Inflammatory macrophage (primary cell): Measurements from ENCODE around the gene MYO1A.

ENCODE experiments used
- DNase-seq, 2 donors: peaks; one replicate each; pipeline ENCODE4 v3.0.0-alpha.2; 2020 to 2022
- total RNA-seq, 18 experiments: gene quantifications; one replicate each; lab custom pipeline; 2026; ENCODE audit warnings: mixed read lengths in 6 of 18, inconsistent platforms in 2 of 18; lab: John Stamatoyannopoulos, UW

The MYO1A gene
- 0.07 to 5.5 (median 0.38) reads per million in 18 experiments for total RNA-seq

DNA sequence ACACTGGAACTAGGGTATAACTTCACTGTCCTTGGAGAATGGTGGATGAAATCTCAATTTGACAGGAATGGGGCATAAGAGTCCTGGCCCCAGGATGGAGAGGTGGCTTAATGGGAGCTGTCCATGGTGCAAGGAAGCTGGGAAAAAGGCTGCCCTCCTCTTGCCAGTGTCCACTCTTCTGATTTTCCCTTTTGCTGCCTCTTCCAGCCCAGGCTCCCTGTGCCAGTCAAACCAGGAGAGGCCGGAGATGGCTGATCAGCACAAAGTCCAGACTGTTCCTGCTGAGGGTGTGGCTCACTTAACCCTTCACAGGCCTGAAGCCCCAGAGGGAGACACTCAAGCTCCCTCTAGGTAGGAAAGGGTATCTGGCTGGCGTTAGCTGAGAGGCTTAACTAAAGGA, at the start of gene MYO1A:
MYO1A (minus strand) TSS at position 240 of the 400 bp plus-strand sequence. CDS start 1,806 bp downstream, outside the sequence.
- no peak for DNase-seq

DNA sequence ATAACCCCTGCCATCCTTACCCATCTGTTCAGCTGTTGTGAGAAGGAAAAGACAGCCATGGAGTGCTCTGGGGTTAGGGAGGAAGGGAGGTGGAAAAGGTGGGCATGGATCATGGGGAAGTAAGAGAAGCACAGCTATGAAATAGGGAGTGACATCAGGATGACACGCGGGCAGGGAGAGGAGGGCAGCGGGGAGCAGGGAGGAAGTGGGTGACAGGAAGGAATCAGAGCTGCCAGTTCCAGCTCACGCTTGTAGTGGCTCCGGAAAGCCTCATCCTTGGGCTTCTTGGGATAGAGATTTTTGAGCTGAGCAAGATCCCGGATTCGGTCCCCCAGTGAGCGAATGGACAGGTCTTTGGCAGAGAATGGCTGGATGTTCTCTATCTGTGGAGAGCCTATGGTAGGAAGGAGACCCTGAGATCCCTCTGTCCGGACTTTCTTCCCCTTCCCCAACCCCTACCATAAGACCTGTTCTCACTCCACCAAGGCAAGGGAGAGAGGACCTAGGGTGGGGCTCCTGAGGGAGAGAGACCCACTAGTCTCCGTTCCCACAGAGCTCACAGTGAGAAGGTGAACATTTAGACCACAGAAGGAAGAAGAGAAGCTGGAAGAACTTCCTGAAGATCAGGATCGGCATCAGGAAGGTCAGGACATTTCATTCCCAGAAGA, 49.3 kb upstream of the MYO1A start:
- DNase-seq: peak; percentile 66 to 70

DNA sequence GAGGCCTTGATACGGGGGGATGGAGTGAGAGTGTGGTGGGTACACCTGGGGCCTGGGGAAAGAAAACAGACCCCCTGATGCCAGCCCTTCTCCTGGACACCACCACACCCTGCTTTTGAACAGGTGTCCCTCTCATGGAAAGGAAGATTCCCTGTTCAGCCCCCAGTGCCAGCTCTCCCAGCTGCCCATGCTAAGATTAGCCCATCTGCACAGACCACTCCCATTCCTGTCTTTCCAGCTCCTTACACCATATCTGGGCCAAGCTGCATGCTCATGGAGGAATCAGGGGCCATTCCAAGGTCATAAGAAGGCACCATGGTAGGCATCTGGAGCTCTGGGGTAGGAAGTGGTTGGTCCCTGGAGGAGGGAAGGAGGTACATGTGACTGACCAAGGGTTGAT, 48.6 kb upstream of the MYO1A start:
- DNase-seq: peak in 1 of 2 donors; percentile 19

DNA sequence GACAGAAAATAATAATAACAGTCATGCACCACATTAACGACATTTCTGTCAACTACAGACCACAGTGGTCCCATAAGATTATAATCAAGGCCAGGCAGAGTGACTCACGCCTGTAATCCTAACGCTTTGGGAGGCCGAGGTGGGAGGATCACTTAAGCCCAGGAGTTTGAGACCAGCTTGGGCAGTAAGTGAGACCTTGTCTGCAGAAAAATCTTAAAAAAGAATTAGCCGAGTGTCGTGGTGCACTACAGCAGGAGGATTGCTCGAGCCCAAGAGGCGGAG, 47.6 kb upstream of the MYO1A start:
- DNase-seq: no peak

DNA sequence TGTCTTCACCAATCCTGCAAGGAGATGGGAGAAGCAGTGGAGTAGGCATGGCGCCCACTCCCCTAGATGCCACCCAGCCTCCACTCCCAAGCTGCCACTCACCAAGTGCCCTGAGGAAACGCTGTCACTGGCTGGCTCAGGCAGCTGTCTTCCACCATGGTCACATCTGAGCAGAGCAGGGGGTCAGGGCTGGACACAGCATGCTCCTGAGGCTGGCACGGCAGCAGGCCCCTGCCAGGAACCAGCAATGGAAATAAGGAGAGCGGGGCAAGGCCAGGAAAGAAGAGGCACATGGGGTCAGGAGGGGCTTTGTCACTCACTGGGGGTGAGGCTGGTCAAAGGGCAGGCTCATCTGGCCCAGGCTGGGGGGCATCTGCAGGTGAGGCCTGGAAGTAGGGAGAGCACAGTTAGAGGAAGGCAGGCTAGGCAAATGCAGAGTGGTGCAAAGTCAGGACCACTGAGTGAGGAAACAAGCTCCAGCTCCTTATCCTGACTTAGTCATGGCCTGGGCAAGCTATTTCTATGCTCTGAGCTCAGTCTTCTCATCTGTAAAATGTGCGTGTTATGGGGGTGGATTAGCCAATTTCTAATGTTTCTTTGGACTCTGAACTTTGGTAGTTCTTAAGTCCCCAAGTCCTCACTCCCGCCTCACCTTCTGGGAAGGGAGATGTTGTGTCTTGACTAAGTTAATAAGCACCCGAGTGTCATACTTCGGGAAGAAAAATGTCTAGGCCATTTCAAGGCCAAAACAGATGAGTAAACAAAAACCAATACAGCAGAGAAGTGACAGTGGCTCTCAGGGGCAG, 47.0 kb upstream of the MYO1A start:
- DNase-seq: peak in 1 of 2 donors; percentile 24

DNA sequence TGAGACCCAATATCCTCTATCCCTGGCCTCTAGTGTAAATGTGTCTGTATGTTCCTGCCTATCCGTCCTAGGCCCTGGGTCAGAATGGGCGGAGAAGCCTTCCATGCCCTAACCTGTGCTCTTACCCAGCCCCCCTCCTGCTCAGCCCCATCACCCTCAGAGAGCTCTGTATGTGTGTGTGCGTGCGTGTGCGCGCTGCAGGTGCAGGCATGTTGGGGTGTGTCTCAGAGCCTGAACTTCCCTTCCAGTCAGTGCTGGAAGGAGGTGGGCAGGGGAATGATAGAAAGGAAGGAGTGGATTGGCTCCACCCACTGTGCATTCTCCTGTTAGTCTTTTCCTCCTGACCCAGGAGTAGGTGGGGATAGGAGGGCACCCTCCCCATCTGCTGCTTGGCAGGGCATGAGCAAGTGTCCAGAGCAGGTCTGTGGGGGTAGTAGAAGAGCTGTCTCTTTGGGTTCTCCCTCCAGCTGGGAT, 46.2 kb upstream of the MYO1A start:
- peak in 1 of 2 donors; percentile 29 for DNase-seq

DNA sequence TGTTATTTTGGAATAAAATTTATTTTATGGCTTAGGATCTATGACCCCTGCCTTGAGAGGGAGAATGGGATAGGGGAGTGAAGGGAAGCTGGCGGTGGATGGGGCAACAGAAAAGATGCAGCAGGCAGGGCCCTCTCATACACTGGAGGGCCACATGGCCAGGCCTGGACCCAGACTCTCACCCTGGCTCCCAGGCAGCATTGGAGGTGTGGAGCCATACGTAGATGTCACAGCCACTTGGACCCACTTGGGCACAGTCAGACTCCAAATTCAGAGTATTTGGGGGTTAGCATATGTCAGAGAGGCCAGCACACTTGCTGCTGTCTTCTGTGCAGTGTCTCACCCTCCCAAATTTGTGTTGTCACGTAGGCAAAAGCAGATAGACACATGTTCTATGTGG, 45.5 kb upstream of the MYO1A start:
- DNase-seq: no peak

DNA sequence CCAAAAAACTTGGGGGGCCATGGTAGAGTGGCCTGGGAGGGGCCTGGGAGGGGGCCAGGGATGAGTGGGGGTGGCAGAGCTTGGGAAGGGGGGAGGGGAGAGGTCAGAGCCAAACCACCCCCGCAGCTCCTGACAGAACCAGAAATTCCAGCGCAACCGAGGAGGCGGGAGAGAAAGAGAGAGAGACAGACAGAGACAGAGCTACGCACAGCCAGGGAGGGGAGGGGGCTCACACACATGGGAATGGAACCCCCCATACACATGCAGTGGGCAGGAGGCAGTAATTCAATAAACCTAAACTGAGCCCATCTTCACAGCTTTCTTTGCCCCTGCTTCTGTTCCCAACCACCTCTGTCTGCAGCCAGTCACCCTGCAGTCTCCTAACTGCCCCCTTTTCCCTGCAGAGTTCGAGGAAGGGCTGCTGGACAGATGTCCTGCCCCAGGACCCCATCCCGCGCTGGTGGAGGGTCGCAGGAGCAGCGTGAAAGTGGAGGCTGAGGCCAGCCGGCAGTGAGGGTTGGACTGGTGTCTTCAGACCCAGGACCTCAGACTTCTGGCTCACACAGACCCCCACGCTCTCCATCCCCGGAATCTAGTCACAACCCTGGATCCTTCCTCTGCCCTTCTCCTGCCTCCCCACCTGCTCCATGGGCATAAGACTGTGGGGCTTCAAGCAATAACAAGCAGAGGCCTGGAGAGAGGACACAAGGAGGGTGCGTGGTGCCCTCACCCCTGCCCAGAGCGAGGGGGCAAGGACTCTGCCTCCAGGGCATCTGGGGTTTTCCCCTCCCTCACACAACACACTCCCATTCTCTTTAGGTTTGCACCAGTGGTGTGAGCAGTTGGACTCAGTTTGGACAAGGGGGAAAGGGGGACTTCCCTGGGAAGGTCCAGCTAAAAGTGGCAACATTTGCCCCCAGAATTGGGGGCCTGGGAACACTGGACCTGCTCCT, 44.6 kb upstream of the MYO1A start:
- no peak for DNase-seq

DNA sequence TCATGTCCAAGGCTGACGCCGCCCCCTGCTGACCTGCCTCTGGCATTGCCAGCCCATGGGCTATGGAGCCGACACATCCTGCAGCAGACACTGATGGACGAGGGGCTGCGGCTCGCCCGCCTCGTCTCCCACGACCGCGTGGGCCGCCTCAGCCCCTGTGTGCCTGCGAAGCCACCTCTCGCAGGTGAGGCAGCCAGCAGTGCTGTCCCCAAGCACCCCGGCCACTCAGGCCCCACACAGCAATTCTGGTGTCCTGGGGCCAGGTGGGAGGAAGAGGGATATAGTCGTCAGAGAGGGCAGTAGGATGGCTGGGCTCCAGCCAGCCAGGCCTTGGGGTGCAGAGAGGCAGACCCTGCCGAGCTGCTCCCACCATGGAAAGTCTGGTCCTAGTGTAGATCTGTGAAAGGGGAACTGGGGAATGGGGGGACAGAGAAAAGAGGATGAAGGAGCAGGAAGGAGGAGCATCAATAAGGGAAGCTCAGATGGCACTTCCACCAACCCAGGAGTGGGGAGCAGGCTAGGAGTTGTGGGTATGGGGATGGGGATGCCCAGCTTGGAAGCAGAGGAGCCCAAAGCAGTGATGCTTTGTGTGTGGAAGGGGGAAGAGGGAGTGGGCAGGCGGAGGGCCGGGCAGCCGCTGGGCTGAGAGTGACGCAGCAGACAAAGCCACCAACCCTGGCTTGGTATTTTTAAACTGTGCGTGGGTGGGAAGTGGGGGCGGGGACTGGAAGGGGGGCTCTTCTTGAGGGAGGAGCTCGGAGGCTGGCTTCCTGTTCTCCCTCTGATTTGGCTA, 43.7 kb upstream of the MYO1A start:
- peak; percentile 55 to 78 for DNase-seq

DNA sequence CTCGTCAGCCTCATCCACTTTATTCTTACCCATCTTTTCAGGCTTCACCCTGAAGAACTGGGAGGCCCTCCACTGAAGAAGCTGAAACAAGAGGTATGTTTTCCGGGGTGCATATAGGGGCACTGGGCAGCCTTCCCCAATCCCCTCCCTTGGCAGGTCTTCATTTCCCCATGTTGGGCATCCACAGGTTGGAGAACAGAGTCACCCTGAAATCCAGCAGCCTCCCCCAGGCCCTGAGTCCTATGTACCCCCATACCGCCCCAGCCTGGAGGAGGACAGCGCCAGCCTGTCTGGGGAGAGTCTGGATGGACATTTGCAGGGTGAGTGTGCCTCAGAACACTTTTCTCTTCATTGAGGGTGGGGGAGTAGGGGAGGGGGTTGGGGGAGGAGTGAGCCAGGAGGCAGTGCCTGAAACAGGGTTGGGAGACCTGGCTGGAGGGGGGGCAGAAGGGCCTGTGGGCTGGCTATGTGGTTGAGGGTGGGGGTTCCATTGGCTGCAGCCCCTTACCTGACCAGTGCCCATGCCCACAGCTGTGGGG, 43.0 kb upstream of the MYO1A start:
- DNase-seq: no peak

DNA sequence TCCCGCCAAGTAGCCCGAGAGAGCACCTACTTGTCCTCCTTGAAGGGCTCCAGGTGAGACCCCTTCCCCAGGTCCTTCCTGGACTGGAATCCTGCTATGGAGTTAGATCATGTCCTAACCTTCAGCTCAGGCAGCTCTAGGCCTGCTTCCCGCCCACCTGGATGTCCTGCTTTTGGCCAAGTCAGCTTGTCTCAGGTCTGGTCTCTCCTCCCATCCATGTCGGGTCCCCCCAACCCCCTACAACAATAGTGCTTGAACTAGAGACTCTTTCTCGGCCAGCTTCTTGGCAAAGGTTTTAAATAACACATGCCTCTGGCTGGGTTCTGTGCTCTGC, 42.6 kb upstream of the MYO1A start:
- no peak for DNase-seq

DNA sequence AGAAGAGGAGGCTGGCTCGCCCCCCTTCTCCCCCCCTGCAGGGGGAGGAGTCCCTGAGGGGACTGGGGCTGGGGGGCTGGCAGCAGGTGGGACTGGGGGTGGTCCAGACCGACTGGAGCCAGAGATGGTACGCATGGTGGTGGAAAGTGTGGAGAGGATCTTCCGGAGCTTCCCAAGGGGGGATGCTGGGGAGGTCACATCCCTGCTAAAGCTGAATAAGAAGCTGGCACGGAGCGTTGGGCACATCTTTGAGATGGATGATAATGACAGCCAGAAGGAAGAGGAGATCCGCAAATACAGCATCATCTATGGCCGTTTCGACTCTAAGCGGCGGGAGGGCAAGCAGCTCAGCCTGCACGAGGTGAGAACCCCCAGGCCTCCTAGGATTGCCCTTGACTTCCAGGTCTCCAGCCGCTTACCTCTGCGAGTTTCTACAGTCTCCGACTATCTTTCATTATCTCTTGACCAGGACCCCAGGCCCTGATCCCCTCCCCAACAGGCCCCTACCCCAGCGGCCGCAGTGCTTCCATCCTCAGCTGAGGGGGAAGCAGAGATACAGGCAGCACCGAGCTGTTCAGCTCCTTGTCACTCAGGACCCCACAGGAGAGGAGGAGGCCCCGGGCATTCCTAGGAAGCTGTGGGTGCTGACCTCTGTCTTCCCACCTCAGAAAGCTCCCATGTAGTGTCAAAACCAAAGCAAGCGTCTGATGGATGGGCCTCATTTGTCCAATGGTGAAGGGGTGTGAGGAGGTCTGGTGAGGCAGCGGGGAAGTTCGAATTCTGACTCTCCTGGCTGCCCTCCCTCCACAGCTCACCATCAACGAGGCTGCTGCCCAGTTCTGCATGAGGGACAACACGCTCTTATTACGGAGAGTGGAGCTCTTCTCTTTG, 42.0 kb upstream of the MYO1A start:
- DNase-seq: no peak

DNA sequence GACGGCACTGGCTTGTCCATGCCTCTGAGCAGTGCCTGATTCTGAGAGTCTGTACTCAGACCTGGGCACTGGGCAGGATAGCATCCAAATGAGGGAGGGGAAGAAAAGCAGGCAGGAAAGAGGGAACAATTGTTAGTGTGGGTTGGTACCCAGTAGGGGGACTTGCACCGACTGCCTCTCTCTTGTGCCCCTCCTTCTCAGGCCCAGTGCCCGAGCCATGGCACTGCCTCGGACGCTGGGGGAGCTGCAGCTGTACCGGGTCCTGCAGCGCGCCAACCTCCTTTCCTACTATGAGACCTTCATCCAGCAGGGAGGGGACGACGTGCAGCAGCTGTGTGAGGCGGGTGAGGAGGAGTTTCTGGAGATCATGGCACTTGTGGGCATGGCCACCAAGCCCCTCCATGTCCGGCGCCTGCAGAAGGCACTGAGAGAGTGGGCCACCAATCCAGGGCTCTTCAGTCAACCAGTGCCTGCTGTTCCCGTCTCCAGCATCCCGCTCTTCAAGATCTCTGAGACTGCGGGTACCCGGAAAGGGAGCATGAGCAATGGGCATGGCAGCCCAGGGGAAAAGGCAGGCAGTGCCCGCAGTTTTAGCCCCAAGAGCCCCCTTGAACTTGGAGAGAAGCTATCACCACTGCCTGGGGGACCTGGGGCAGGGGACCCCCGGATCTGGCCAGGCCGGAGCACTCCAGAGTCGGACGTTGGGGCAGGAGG, 41.2 kb upstream of the MYO1A start:
- no peak for DNase-seq

DNA sequence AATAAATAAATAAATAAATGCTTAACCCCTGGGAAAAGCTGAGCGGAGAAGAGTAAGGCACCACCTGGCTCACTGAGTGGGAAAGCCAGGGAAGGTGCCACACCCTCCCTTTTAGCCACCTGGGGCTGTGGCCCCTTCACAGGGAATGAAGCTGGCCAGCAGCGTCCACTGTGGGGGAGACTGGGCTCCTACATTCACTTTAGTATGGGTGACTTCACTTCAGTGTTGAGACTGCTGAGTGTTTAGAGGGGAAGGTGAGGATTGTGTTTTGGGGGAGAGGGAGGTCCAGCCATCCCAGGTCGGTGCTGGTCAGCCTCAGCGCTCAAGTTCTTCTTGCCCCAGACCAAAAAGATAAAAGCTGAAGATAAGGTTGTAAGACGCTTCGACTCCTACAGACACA, 40.6 kb upstream of the MYO1A start:
- DNase-seq: no peak

DNA sequence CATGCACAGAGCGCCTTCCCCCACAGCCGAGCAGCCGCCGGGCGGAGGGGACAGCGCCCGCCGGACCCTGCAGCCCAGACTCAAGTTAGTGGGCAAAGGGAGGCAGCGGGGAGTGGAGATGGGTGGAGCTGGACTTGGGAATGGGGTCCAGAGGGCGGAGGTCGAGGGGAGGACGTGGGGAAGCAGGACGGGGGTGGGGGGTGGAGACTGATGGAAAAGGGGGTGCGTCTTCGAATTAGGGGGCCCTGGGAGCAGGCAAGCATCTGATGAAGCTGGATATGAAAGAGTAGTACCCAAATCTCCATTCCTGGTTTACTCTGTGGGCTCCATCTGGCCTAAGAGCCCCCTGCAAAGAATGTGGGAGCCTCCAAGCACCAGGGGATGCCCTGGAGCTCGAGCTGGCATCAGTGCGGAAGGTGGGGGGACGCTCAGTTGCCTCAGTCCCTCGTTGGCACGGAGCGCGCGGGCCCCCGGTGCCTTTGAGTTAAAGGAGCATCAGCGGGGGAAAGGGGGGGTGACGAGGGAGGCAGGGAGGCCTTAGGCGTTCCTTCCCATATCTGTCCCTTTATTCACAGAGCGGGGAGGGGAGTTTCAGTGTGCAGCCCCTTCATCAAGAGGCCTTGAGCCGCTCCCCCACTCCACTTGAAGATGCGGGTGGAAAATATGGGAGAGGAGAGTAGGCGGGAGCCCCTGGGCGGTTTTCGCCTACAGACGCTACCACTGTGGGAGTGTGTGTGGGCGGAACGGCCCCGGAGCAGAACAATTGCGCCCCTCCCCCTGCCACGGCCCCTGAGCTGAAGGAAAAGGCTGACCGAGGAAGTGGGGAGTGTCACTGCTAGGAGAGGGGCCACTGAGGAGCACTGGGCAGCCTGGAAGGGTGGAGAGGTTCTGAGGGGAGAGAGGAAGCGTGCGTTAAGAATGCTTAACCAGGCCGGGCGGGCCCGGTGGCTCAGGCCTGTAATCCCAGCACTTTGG, 39.6 kb upstream of the MYO1A start:
- DNase-seq: peak; percentile 38 to 50

DNA sequence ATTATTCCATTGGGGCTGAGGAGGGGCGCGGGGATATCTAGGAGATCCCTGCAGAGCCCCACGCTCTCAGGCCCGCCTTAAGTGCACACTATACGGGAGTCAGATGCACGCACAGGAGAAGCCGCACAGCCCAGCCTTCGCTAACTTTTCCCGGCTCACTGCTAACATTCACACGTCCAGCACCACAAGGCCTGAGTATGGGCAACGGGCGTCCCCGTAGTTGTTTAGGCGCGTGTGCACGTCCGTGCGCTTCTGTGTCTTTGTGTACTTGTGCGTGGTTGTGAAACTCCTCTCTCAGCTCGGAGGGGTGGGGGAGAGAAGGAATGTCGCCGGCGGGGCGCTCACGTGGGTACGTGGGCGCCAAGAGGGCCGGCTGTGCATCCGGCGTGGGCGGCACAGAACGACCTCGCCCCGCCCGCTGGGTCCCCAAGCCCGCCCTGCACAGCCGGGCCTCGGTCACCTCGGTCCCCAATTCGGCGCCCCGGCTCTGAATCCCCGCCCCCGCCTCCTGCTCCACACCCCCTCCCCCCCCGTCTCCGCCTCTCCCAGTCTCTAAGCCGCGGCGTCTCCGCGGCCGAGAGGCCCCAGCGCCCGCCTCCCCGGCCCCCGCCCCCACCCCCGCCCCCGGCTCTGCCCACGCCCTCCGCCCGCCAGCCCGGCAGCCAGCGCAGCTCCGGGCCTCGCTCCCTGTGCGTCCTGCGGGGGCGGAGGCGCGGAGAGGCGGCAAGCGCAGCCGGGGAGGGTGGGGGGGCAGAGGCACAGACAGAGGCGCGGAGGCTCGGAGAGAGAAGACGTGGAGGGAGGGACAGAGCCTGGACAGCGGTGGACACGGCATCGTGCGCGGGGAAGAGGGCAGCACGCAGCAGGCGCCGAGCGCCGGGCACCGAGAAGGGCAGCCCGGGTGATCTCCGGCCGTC, 38.7 kb upstream of the MYO1A start, which contains the start of gene NAB2:
NAB2 (plus strand) TSS at position 761 of the 917 bp plus-strand sequence. CDS start 158 bp downstream, outside the sequence.
- DNase-seq: peak; percentile 92 to 95

DNA sequence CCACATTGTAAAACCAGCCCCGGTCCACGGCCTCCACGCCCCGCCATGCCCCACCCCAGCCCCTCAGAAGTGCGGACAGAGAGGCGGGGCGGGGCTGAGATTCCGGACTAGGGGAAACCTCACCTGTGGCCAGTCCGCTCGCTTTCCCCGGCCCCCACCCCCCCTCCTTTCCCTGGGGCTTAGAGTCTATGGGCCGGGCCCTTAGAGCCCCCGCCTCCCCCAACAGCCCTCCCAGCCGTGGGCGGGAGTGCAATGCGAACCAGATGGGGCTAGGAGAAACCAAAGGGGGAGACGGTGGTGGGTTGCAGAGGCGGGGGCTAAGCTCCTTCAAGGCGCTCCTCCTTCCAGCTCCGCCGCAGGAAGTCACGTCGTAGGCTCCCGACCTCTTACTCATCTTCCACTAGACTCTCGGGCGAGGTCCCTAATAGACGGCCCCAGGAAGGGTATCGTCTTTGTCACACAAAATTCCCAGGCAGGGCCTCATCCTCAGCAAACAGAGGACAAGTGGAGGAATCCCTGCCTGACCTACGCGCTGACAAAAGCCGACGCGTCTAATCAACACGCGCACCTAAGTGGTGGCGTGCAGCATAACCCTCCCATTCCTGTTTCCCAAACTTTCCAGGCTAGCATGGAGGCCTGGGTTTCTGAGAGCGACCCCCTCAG, 37.9 kb upstream of the MYO1A start:
- DNase-seq: peak; percentile 76 to 90
